Hematopoietic multipotent progenitor cell treated with erythropoietin and hydrocortisone succinate and interleukin-3 and kit ligand, for 4 days (in vitro differentiated cells): ENCODE results near the gene TTLL6.

ENCODE experiments used
- DNase-seq: peaks from one replicate; pipeline ENCODE4 v3.0.0-alpha.2; 2015

The TTLL6 gene

GRCh38 chr17:48735062-48735351, 82.0 kb downstream of the TTLL6 start:
- no peak for DNase-seq

- DNase-seq = no peak
Observed at GRCh38 chr17:48734333-48735061, 82.5 kb downstream of the TTLL6 start.

DNA sequence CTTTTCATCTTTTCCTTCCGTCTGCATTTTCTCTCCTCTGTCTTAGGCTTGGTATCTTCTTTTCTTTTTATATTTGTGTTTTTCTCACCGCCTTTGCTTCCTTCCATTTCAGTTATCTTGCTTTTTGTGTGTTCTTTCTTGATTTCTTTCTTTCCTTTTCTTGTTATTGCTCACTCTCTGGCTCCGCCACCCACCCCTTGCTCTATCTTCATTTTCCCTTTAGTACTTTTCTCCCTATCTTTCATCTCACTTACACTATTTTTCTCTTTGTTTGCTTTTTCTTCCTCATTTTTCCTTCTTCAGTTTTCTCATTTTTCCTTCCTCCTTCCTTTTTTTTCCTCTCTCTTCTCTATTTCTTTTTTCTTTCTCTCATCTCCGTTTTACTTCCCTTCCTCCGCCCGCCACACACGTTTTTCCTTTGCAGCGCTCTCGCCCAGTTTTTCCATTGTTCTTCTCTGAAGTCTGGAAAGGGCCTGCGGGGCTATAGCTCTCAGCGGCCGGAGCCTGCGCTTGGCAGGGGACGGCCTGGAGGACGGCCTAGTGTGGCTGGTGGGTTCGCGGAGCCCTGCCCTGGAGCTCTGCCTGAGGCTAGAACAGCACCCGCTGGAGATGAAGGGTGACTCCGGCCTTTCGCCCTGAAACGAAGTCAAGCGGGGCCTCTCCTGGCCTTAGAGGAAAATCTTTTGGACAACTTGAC, 83.2 kb downstream of the TTLL6 start:
- DNase-seq = no peak

DNA sequence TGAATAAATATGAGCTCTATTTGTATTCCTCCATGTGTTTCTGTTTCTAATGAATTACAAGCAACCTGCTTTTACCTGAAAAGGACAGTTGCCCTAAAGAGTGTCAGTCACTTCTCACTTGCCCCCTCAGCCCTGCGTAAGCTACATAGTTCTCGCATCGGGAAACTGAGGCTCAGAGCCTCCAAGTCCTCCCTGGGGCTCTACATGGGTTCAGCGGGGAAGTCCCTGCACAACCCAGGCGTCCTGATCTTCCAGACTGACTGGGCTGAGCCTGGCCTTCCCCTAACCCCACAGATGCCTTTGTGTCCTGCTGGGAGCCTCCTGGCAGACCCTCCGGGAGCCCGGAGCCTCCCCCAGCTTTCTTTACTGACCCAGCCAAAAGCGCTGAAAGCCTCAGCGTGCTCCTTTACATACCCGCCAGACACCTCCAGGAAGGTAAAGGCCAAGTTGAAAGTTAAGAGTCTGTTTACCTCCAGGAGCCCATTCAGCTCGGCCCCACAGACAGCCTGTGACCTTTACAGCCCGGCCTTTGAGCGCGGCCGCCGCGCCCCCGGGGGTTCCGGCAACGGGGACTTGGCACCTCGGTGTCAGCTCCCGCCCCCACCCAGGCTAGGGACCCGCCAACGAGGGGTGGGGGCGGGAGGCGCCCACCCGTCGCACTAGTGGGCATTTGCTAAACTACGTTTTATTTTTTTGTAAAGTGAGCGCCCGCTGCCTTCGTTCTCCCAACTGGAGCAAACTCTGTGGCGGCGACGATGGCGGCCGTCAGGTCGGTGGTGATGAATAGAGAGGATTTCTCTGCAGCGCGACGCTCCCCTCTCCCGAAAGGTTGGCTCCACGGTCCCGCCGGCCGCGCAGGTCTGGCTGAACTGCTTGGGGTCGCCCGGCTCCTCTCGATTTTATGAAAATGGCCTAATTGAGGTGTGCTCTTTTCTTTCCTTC, 84.1 kb downstream of the TTLL6 start:
- DNase-seq = no peak

DNA sequence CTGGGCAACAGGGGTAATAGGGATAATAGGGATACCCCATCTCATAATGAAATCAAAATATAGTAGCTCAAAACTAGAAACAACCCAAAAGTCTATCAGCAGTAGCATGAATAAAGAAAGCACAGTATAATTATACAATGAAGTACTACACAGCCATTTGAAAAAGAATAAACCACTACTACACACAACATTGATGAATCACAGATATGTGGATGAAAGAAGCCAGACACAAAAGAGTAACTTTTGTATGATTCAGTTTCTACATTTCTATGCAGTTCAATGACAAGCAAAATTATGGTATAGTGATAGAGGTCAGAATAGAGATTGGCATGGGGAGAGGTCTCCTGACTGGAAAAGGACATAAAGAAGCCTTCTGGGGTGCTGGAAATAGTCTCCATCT, 85.7 kb downstream of the TTLL6 start:
- no peak for DNase-seq

- DNase-seq = no peak
Observed at GRCh38 chr17:48730240-48730550, 86.8 kb downstream of the TTLL6 start.

GRCh38 chr17:48729335-48730239, 87.4 kb downstream of the TTLL6 start:
- no peak for DNase-seq

GRCh38 chr17:48728232-48729231, 88.5 kb downstream of the TTLL6 start, which contains the start of gene HOXB13:
Gene HOXB13, minus strand, starts transcription at chr17:48728750. Its CDS starts 157 bp downstream, at chr17:48728593.
- DNase-seq = peak; percentile 59

DNA sequence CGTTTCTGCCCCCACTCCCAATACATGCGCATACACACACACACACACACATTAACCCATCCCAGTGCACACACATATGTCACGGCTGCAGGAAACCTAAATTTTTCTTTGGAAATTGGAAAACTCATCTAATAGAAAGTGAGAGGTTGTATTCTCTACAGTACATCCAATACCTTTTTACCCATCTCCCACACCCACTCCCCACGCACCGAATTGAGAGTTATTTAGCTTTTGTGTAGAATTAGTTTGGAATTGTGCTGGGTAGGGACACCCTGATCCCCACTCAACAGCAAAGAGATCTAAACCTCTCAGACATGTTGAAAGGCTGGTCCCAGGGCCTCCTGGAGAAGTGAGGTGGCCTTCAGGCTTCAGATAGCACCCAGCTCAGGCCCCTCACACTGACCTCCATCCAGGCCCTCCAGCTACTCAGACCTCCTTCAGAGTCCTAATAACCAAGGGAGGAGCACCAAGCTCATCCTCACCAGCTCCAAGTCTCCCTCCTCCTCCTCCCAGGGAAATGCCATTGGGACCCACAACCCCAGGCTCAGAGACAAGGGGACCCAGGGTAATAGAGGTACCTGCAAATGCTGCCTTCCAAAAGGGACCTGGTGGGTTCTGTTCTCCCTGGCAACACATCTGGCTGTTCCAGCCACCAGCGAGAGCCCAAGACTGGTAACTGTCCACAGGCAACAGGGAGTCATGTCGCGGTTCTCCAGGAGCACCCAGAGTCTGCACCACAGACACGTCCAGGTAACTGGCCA, 89.4 kb downstream of the TTLL6 start:
- DNase-seq = no peak

- no peak for DNase-seq
Observed at GRCh38 chr17:48726916-48727286, 90.1 kb downstream of the TTLL6 start.

DNA sequence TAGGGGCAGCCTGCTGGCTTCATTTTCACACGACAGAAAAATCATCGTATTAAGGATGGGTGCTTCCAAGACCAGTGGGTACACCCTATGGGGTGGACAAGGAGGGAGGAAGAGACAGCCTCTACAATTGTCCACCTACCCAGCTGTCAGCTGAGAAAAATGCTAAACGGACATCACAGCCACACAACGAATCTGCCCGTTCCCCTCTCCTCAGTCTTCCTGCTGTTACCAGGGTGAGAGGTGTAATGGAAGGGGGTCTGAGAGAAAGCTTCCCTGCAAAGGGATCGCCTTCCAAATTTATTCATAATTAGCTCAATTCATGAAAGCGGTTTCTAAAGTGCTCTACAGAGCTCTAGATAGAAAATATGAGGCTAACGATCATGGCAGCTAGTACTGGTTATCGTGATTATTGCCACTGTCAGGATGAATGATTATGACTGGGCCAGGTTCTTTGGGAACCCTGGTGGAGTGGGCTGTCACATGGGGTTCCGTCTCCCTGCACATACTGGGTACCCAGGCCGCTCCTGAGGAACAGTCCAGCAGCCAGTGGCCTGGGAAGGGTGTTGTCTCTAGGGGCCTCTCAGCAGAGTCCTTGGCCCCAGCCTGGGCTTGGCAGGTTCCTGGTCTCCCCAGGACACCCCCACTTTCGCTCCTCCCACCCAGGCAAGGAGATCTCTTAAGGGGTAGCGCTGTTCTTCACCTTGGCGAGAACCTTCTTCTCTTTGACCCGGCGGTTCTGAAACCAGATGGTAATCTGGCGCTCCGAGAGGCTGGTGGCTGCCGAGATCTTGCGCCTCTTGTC, 90.7 kb downstream of the TTLL6 start:
- DNase-seq = no peak

DNA sequence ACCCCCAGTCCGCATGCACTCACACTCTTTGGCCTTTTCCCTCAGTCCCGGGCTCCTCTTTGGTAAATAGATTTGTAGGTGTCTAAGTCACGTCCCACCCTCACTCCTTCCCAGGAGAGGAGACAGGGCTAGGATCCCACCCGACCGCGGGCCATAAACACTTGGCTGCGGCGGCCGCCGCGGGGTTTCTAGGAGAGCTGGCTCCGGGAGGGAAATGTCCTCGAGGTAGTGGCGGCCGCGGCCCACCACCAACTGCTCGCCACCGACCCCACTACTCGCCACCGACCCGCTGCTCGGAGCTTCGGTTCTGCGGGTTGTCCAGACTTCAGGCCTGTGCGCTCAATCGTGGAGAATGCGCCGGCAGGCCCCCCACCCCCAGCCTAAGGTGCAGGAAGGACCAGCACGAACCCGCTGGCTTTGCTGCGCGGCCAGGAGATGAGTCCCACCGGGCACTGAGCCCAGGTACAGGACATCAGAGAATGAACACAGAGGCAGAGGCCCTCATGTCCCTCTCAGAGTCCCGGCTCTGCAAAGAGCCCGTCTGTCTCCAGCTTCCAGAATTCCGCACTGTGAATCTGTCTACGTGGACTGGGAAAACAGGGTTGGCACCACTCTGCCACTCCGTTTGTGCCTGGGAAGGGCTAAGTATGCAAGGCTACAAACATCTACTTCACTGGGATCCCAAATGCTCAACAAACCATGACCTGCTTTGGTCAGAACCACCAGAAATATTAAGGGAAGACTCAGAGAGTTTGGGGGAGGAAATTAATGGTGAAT, 91.6 kb downstream of the TTLL6 start:
- DNase-seq = no peak

DNA sequence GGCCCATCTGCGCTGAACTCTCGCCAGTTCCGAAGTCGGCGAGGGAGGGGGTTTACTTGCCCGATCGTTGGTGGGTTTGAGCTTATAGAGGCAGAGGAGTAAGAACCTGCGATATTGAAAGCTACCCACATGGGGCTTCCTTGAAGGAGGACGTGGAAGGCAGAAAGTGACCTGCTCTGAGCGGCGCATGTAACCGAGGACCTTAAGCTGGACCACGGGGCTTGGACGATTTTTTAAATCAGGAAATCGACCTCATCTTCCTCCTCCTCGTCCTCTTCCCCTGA, 92.1 kb downstream of the TTLL6 start:
- peak; percentile 24 for DNase-seq

DNA sequence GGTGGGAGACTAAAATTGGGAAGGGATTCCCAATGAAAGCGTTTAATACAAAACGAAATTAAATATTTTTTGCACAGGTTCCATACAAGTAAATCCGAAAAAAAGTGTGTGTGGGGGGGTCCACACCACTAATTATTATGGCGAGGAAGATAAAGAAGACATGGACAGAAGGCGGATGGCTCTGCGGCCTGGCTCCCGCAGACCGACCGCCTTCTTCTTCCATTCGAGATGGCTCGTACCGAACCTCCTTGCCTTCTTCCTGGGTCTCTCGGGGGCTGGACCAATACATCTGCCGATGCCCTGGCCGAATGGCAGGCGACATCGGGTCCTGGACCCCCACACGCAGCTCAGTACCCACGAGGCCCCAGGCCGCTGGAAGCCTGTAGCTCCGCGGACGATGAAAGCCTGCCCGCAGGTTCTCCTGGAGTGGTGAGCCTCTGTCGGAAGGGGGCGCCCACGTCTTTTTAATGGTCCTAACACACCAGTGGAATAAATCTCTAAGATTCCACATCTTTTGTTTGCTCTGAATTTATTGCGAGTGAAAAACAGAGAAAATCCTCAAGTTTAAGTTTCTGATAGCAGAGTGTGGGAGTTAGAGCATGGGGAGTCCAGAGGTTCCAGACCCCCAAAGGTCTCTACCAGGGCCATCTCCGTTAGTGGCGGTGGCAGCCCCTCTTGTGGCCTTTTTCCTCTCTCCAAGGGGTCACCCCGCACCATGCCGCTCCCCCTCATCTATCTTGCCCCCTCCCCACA, 92.6 kb downstream of the TTLL6 start:
- DNase-seq = peak; percentile 90

- DNase-seq = peak; percentile 15
Observed at GRCh38 chr17:48723423-48724250, 93.4 kb downstream of the TTLL6 start.

DNA sequence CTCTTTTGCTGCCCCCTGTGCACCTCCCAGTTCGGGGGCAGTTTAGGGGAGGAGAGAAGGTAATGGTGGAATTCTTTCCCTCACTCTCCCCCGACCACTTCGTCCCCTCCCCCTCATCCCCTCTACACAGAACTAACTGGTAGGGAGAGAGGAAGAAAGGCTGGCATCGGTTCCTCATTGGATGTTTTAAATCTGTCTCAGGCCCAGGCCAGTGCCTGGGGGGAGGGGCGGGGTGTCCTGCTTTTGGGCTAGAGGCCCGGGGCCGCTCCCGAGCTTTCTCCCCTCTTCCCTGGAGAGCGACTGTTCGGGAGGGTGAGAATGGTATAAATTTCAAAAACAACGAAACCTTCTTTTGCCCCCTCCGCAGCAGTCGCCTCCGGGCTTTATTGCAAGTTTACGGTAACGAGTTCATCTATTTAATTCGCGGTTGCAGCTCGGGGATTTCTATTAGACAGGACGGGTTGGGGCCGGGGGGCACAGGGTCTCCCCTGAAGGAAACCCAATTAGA, 94.1 kb downstream of the TTLL6 start, which contains the start of gene PRAC2:
Gene PRAC2 (plus strand): TSS at position 271 of the 508 bp plus-strand sequence. CDS start 1,226 bp downstream, outside the sequence.
- DNase-seq = peak; percentile 16
